Measurements from ENCODE around the gene PHLPP2.
"Not testable (repeated sequence)": the region's sequence is repeated elsewhere in the genome, so short reads cannot be mapped to it uniquely, and the experiment has no call there.

Gene PHLPP2

GRCh38 chr16:71722801-71723536, 1.5 kb downstream of the PHLPP2 start:
- peak; percentile 36 to 43 for DNase-seq (ENCODE audit: low read depth in 2 of 2)

GRCh38 chr16:71721066-71721740, 3.3 kb downstream of the PHLPP2 start:
- no peak for DNase-seq (ENCODE audit: low read depth in 2 of 2)

GRCh38 chr16:71712501-71712900, 12.0 kb downstream of the PHLPP2 start:
- DNase-seq (ENCODE audit: low read depth in 2 of 2) = no peak

GRCh38 chr16:71711789-71712188, 12.7 kb downstream of the PHLPP2 start:
- no peak for DNase-seq (ENCODE audit: low read depth in 2 of 2)

- DNase-seq (ENCODE audit: low read depth in 2 of 2) = no peak
Observed at GRCh38 chr16:71709229-71709781, 15.2 kb downstream of the PHLPP2 start.

GRCh38 chr16:71708696-71709095, 15.8 kb downstream of the PHLPP2 start:
- no peak for DNase-seq (ENCODE audit: low read depth in 2 of 2)

GRCh38 chr16:71707199-71707598, 17.3 kb downstream of the PHLPP2 start:
- DNase-seq (ENCODE audit: low read depth in 2 of 2) = no peak

- no peak for DNase-seq (ENCODE audit: low read depth in 2 of 2)
Observed at GRCh38 chr16:71706046-71706445, 18.5 kb downstream of the PHLPP2 start.

- no peak for DNase-seq (ENCODE audit: low read depth in 2 of 2)
Observed at GRCh38 chr16:71703333-71703732, 21.2 kb downstream of the PHLPP2 start.

- DNase-seq (ENCODE audit: low read depth in 2 of 2) = no peak
Observed at GRCh38 chr16:71700831-71701230, 23.7 kb downstream of the PHLPP2 start.

- DNase-seq (ENCODE audit: low read depth in 2 of 2) = no peak
Observed at GRCh38 chr16:71698491-71698890, 26.0 kb downstream of the PHLPP2 start.

- DNase-seq (ENCODE audit: low read depth in 2 of 2) = no peak
Observed at GRCh38 chr16:71693164-71693563, 31.3 kb downstream of the PHLPP2 start.

- DNase-seq (ENCODE audit: low read depth in 2 of 2) = no peak
Observed at GRCh38 chr16:71689901-71690300, 34.6 kb downstream of the PHLPP2 start.

- no peak for DNase-seq (ENCODE audit: low read depth in 2 of 2)
Observed at GRCh38 chr16:71687861-71688260, 36.6 kb downstream of the PHLPP2 start.

GRCh38 chr16:71684280-71684679, 40.2 kb downstream of the PHLPP2 start:
- not testable (repeated sequence) for DNase-seq (ENCODE audit: low read depth in 2 of 2)

- DNase-seq (ENCODE audit: low read depth in 2 of 2) = no peak
Observed at GRCh38 chr16:71681360-71681759, 43.1 kb downstream of the PHLPP2 start.

GRCh38 chr16:71676236-71676635, 48.3 kb downstream of the PHLPP2 start:
- DNase-seq (ENCODE audit: low read depth in 2 of 2) = no peak

GRCh38 chr16:71675380-71675779, 49.1 kb downstream of the PHLPP2 start:
- no peak for DNase-seq (ENCODE audit: low read depth in 2 of 2)

GRCh38 chr16:71674229-71674628, 50.3 kb downstream of the PHLPP2 start:
- DNase-seq (ENCODE audit: low read depth in 2 of 2) = no peak

GRCh38 chr16:71673582-71673973, 50.9 kb downstream of the PHLPP2 start:
- no peak for DNase-seq (ENCODE audit: low read depth in 2 of 2)

GRCh38 chr16:71672803-71673581, 51.5 kb downstream of the PHLPP2 start:
- no peak for DNase-seq (ENCODE audit: low read depth in 2 of 2)

- no peak for DNase-seq (ENCODE audit: low read depth in 2 of 2)
Observed at GRCh38 chr16:71672125-71672524, 52.4 kb downstream of the PHLPP2 start.

All from stimulated activated CD8-positive, alpha-beta memory T cell treated with anti-CD3 and anti-CD28 coated beads, Interleukin-2, amount 100 ng/mL, for 48 hours (primary cell).